ENCODE results near the gene HRAS. TPM values are rescaled to one million over a fixed set of nuclear protein-coding genes. Genes with fewer than 3 reads are reported as not detected.

The HRAS gene
- total and polyA plus RNA-seq, 2 donors (not counting 3 experiments of a cell fraction or from before 2014, with no cell fraction given), result 103 to 109 TPM

DNA sequence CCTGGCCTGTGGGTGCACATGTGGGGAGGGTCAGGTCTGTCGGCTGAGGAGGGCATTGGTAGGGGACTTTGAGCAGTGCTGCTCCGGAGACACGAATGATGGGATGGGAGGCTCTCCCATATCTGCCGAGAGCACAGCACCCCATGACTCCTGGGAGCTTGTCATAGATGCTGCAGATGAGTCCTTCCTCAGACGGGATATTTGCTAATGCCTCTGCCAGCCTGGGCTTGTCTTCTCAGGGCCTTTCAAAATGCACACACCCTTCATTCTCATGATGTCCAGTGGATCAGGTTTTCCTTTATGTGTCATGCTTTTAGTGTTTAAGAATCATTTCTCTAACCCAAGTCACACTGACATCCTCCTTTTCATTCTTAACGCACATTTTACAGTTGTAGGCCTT, 20.2 kb downstream of the HRAS start:
- FAIRE-seq (no peak), DNase-seq (ENCODE audit: low read depth, low spot score) (no peak)
- Histone ChIP-seq H3K9me3 (replicated peaks; ENCODE audit: control insufficient read depth, insufficient read depth, low read length) (no peaks in the 10 kb centered on the region), H4K20me1 (replicated peaks; ENCODE audit: control insufficient read depth, extremely low read depth, insufficient read depth, low read length) (no peaks in the 10 kb centered on the region), H3K27ac (ENCODE audit: insufficient read depth, low read depth, low read length) (no peak overlapping the region), H2AFZ (ENCODE audit: low read depth, low read length) (no peak overlapping the region), H3K4me3 (replicated peaks in 1 of 3; ENCODE audit: insufficient read depth in 1 of 3, low read depth in 1 of 3, low read length in 3 of 3) (no peak overlapping the region), H3K79me2 (ENCODE audit: control insufficient read depth, insufficient read depth, low read length) (no peaks in the 10 kb centered on the region), H3K27me3 (ENCODE audit: control insufficient read depth in 2 of 2, insufficient read depth in 2 of 2, low read length in 2 of 2) (no peaks in the 10 kb centered on the region), H3K4me2 (ENCODE audit: insufficient read depth, low read length) (no peak overlapping the region), H3K4me1 (ENCODE audit: control insufficient read depth, extremely low read depth, insufficient read depth, low read length) (peaks cover 3% of the 10 kb centered on the region), H3K9me1 (replicated peaks; ENCODE audit: control insufficient read depth, extremely low read depth, insufficient read depth, low read length) (no peaks in the 10 kb centered on the region), H3K36me3 (ENCODE audit: control insufficient read depth in 2 of 2, extremely low read depth in 1 of 2, insufficient read depth in 2 of 2, low read length in 2 of 2) (no peaks in the 10 kb centered on the region), H3K9ac (replicated peaks; ENCODE audit: extremely low read depth, insufficient read depth, low read length) (no peak overlapping the region)
- intact Hi-C loops (cut with micrococcal nuclease) (loop anchor here (5.0 kb wide), 1 partner anchor 208 kb away; the partner anchor contains the start of gene IFITM2), dilution Hi-C loops (cut with MboI; ENCODE audit: extremely low pct_ligation_motif_present, low sequenced_read_pairs) (no loop called here)
- CTCF ChIA-PET, result no interaction called here
- POLR2A ChIA-PET, result no interaction called here
- no peak for TF ChIP-seq POLR2AphosphoS5 (IDR thresholded peaks at IDR 0.05; ENCODE audit: insufficient read depth, low read depth, low read length)
- no TSS peak for BruUV-seq (replicated peaks)

DNA sequence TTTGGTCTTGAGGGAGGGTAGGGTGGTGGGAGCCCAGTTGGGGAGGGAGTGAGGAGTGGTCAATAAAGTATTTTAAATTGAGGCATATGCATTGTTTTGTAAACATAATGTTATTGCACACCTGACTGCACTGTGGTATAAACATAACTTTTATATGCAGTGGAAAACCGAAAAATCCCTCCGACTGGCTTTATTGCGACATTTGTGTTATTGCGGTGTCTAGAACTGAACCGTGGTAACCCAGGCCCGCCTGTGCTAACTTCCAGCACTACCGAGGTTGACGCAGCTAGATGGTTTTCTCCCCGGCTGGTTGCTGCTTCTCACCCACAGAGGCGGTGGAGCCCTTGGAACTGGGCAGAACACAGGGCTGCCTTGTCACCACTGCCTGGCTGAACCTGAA, 20.8 kb downstream of the HRAS start:
- Histone ChIP-seq H3K9me1 (replicated peaks; ENCODE audit: control insufficient read depth, extremely low read depth, insufficient read depth, low read length) (no peaks in the 10 kb centered on the region), H3K4me1 (ENCODE audit: control insufficient read depth, extremely low read depth, insufficient read depth, low read length) (peaks cover 3% of the 10 kb centered on the region), H3K4me2 (ENCODE audit: insufficient read depth, low read length) (no peak overlapping the region), H3K9me3 (replicated peaks; ENCODE audit: control insufficient read depth, insufficient read depth, low read length) (no peaks in the 10 kb centered on the region), H3K9ac (replicated peaks; ENCODE audit: extremely low read depth, insufficient read depth, low read length) (no peak overlapping the region), H3K4me3 (replicated peaks in 1 of 3; ENCODE audit: insufficient read depth in 1 of 3, low read depth in 1 of 3, low read length in 3 of 3) (no peak overlapping the region), H3K79me2 (ENCODE audit: control insufficient read depth, insufficient read depth, low read length) (no peaks in the 10 kb centered on the region), H3K36me3 (ENCODE audit: control insufficient read depth in 2 of 2, extremely low read depth in 1 of 2, insufficient read depth in 2 of 2, low read length in 2 of 2) (no peaks in the 10 kb centered on the region), H4K20me1 (replicated peaks; ENCODE audit: control insufficient read depth, extremely low read depth, insufficient read depth, low read length) (no peaks in the 10 kb centered on the region), H3K27me3 (ENCODE audit: control insufficient read depth in 2 of 2, insufficient read depth in 2 of 2, low read length in 2 of 2) (no peaks in the 10 kb centered on the region), H2AFZ (ENCODE audit: low read depth, low read length) (no peak overlapping the region), H3K27ac (ENCODE audit: insufficient read depth, low read depth, low read length) (no peak overlapping the region)
- no TSS peak for BruUV-seq (replicated peaks)
- DNase-seq (ENCODE audit: low read depth, low spot score) (no peak), FAIRE-seq (no peak)
- no peak for TF ChIP-seq MYC (IDR thresholded peaks at IDR 0.05; ENCODE audit: low read depth, low read length)
- no peak for TF ChIP-seq FOS (IDR thresholded peaks at IDR 0.05; ENCODE audit: borderline replicate concordance, insufficient read depth, low read length)
- no peak for TF ChIP-seq POLR2A (IDR thresholded peaks at IDR 0.05; ENCODE audit: low read depth, low read length)
- TF ChIP-seq, protein P1, sequence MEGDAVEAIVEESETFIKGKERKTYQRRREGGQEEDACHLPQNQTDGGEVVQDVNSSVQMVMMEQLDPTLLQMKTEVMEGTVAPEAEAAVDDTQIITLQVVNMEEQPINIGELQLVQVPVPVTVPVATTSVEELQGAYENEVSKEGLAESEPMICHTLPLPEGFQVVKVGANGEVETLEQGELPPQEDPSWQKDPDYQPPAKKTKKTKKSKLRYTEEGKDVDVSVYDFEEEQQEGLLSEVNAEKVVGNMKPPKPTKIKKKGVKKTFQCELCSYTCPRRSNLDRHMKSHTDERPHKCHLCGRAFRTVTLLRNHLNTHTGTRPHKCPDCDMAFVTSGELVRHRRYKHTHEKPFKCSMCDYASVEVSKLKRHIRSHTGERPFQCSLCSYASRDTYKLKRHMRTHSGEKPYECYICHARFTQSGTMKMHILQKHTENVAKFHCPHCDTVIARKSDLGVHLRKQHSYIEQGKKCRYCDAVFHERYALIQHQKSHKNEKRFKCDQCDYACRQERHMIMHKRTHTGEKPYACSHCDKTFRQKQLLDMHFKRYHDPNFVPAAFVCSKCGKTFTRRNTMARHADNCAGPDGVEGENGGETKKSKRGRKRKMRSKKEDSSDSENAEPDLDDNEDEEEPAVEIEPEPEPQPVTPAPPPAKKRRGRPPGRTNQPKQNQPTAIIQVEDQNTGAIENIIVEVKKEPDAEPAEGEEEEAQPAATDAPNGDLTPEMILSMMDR (IDR thresholded peaks at IDR 0.05; ENCODE audit: extremely low read depth in 1 of 2, insufficient read depth in 1 of 2, low read depth in 1 of 2, low read length in 2 of 2), result no peak
- no peak for TF ChIP-seq POLR2AphosphoS5 (IDR thresholded peaks at IDR 0.05; ENCODE audit: insufficient read depth, low read depth, low read length)
- TF ChIP-seq EZH2 (IDR thresholded peaks at IDR 0.05; ENCODE audit: borderline replicate concordance, low read depth, low read length, severe bottlenecking), result no peak
- TF ChIP-seq JUN (IDR thresholded peaks at IDR 0.05; ENCODE audit: borderline replicate concordance, insufficient read depth, insufficient read length, low read depth), result no peak
- TF ChIP-seq, protein P2, sequence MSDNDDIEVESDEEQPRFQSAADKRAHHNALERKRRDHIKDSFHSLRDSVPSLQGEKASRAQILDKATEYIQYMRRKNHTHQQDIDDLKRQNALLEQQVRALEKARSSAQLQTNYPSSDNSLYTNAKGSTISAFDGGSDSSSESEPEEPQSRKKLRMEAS (IDR thresholded peaks at IDR 0.05; ENCODE audit: insufficient read depth, insufficient read length), result no peak
- TF ChIP-seq GATA2 (IDR thresholded peaks at IDR 0.05; ENCODE audit: insufficient read depth, insufficient read length, low read depth, low read length), result no peak
- ChIA-PET CTCF (no interaction called here), POLR2A (no interaction called here)
- dilution Hi-C loops (cut with MboI; ENCODE audit: extremely low pct_ligation_motif_present, low sequenced_read_pairs), result no loop called here
- intact Hi-C loops (cut with micrococcal nuclease), result loop anchor here (5.0 kb wide), 1 partner anchor 207 kb away; the partner anchor contains the start of gene IFITM2

Data from endothelial cell of umbilical vein (primary cell).